Neural progenitor cell (in vitro differentiated cells): Measurements from ENCODE around the gene GLCCI1. TPM values are rescaled to one million over a fixed set of nuclear protein-coding genes. Genes with fewer than 3 reads are reported as not detected.

Source experiments
- DNase-seq: peaks from one replicate; pipeline ENCODE4 v3.0.0-alpha.2; 2016; ENCODE audit warnings: low spot score
- H2AFZ ChIP-seq: fragments of 200-600 bp; sonication (generic); replicated peaks from 2 replicates; pipeline ENCODE4 v1.6.1; 2016; ENCODE audit warnings: antibody characterized with exemption
- H3F3A ChIP-seq: fragments of 200-600 bp; sonication (generic); 2 replicates; pipeline ENCODE4 v1.6.1; 2016; ENCODE audit warnings: antibody characterized with exemption, low read depth
- H3K27ac ChIP-seq: fragments of 200-600 bp; sonication (generic); 2 replicates; pipeline ENCODE4 v1.5.1; 2016; ENCODE audit warnings: mild to moderate bottlenecking
- H3K27me3 ChIP-seq: fragments of 200-600 bp; sonication (generic); 2 replicates; pipeline ENCODE4 v1.6.1; 2016; ENCODE audit warnings: mild to moderate bottlenecking, moderate library complexity
- H3K36me3 ChIP-seq: fragments of 200-600 bp; sonication (generic); 2 replicates; pipeline ENCODE4 v1.5.1; 2016
- H3K4me1 ChIP-seq: fragments of 200-600 bp; sonication (generic); 2 replicates; pipeline ENCODE4 v1.6.1; 2016; ENCODE audit warnings: mixed run types
- H3K4me2 ChIP-seq: fragments of 200-600 bp; sonication (generic); 2 replicates; pipeline ENCODE4 v1.6.1; 2016
- H3K4me3 ChIP-seq: fragments of 200-600 bp; sonication (generic); 2 replicates; pipeline ENCODE4 v1.5.1; 2016
- H3K79me2 ChIP-seq: fragments of 200-600 bp; sonication (generic); 2 replicates; pipeline ENCODE4 v1.6.1; 2016; ENCODE audit warnings: low read depth
- H3K9ac ChIP-seq: fragments of 200-600 bp; sonication (generic); 2 replicates; pipeline ENCODE4 v1.6.1; 2016
- H3K9me3 ChIP-seq: fragments of 200-600 bp; sonication (generic); 2 replicates; pipeline ENCODE4 v1.5.1; 2016; ENCODE audit warnings: low read depth
- H4K20me1 ChIP-seq: fragments of 200-600 bp; sonication (generic); 2 replicates; pipeline ENCODE4 v1.6.1; 2016; ENCODE audit warnings: low read depth
- H3K27ac Mint-ChIP-seq: 3 replicates; pipeline ENCODE4 v1.8.0; 2021; ENCODE audit warnings: mixed read lengths
- H3K27me3 Mint-ChIP-seq: 2 replicates; pipeline ENCODE4 v1.8.0; 2022; ENCODE audit warnings: low read depth, mild to moderate bottlenecking, inconsistent platforms, moderate library complexity, mixed read lengths; ENCODE audit not compliant: insufficient read depth
- H3K36me3 Mint-ChIP-seq: 3 replicates; pipeline ENCODE4 v1.8.0; 2021; ENCODE audit warnings: mixed read lengths
- H3K4me1 Mint-ChIP-seq: 3 replicates; pipeline ENCODE4 v1.8.0; 2021; ENCODE audit warnings: mixed read lengths
- H3K4me3 Mint-ChIP-seq: 3 replicates; pipeline ENCODE4 v1.8.0; 2021; ENCODE audit warnings: mild to moderate bottlenecking, moderate library complexity, mixed read lengths
- H3K9me3 Mint-ChIP-seq: 3 replicates; pipeline ENCODE4 v1.8.0; 2020; ENCODE audit warnings: mixed read lengths
- EZH2 ChIP-seq: fragments of 200-600 bp; sonication (generic); IDR thresholded peaks from 2 replicates; pipeline ENCODE4 v1.6.1; 2017; ENCODE audit warnings: antibody characterized with exemption, mild to moderate bottlenecking, moderate library complexity
- EZH2phosphoT487 ChIP-seq: fragments of 200-600 bp; sonication (generic); IDR thresholded peaks from 2 replicates; pipeline ENCODE4 v1.6.1; 2017; ENCODE audit warnings: antibody characterized with exemption
- total RNA-seq: library from RNA; depleted of rRNA; stranded (reverse); fragments of >200 nt; gene quantifications from 2 replicates; pipeline ENCODE4 v1.2.3, GENCODE V29; 2015; ENCODE audit warnings: low replicate concordance
- TF ChIP-seq, protein P1 (sequence below): fragments of 200-600 bp; sonication (generic); IDR thresholded peaks from 2 replicates; pipeline ENCODE4 v1.5.1; 2017; ENCODE audit warnings: antibody characterized with exemption, mild to moderate bottlenecking

GLCCI1 gene
- total RNA-seq, 1 donor from 2014 or later = 78.0 TPM

DNA sequence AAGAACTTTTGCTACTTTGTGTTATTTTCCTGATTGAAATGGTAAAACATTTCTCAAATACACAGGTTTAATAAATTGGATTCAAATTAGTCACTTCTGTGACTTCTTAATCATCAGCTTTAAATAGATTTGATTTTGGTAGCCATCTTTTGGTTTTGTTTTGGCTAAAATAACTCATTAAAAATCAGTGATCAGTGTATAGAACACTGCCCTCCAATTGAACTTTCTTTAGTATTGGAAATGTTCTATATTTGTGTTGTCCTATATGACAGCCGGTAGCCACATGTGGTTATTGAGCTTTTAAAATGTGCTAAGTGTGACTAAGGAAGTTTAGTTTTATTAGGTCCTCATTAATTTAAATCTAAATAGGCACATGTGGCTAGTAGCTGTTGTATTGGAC is 50.4 kb downstream of the GLCCI1 start:
- no peaks in the 10 kb centered on the region for H3F3A ChIP-seq
- TF ChIP-seq, protein P1, sequence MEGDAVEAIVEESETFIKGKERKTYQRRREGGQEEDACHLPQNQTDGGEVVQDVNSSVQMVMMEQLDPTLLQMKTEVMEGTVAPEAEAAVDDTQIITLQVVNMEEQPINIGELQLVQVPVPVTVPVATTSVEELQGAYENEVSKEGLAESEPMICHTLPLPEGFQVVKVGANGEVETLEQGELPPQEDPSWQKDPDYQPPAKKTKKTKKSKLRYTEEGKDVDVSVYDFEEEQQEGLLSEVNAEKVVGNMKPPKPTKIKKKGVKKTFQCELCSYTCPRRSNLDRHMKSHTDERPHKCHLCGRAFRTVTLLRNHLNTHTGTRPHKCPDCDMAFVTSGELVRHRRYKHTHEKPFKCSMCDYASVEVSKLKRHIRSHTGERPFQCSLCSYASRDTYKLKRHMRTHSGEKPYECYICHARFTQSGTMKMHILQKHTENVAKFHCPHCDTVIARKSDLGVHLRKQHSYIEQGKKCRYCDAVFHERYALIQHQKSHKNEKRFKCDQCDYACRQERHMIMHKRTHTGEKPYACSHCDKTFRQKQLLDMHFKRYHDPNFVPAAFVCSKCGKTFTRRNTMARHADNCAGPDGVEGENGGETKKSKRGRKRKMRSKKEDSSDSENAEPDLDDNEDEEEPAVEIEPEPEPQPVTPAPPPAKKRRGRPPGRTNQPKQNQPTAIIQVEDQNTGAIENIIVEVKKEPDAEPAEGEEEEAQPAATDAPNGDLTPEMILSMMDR = no peak
- TF ChIP-seq EZH2phosphoT487 = no peak
- no peak for TF ChIP-seq EZH2

GRCh38 chr7:8022628-8023027 is 54.0 kb downstream of the GLCCI1 start:
- Histone ChIP-seq H3K36me3 (peaks cover 47% of the 10 kb centered on the region), H3K4me3 (no peak overlapping the region), H3K9ac (no peak overlapping the region), H3K4me2 (no peak overlapping the region), H3K79me2 (no peaks in the 10 kb centered on the region), H3K9me3 (no peaks in the 10 kb centered on the region), H4K20me1 (no peaks in the 10 kb centered on the region), H2AFZ (no peak overlapping the region), H3K27ac (no peak overlapping the region), H3K4me1 (no peaks in the 10 kb centered on the region), H3K27me3 (no peaks in the 10 kb centered on the region), H3F3A (no peaks in the 10 kb centered on the region)
- TF ChIP-seq, protein P1 = no peak
- TF ChIP-seq EZH2 = no peak
- no peak for TF ChIP-seq EZH2phosphoT487
- Mint-ChIP-seq H3K36me3 (peaks cover 50% of the 10 kb centered on the region), H3K27ac (no peak overlapping the region), H3K9me3 (peaks cover 33% of the 10 kb centered on the region), H3K4me1 (no peaks in the 10 kb centered on the region), H3K4me3 (no peak overlapping the region), H3K27me3 (no peaks in the 10 kb centered on the region)
- DNase-seq = no peak

More for the DNA sequence above, 50.4 kb downstream of the GLCCI1 start:
- H3K4me1 ChIP-seq = no peaks in the 10 kb centered on the region
- H3K27ac Mint-ChIP-seq = no peak overlapping the region
- no peaks in the 10 kb centered on the region for H4K20me1 ChIP-seq
- H3K27ac ChIP-seq = no peak overlapping the region
- DNase-seq = no peak
- no peak overlapping the region for H3K9ac ChIP-seq
- H3K36me3 Mint-ChIP-seq = peaks cover 28% of the 10 kb centered on the region
- H3K4me1 Mint-ChIP-seq = no peaks in the 10 kb centered on the region
- no peaks in the 10 kb centered on the region for H3K27me3 Mint-ChIP-seq
- no peak overlapping the region for H3K4me2 ChIP-seq
- H2AFZ ChIP-seq = no peak overlapping the region
- H3K27me3 ChIP-seq = no peaks in the 10 kb centered on the region
- no peak overlapping the region for H3K4me3 ChIP-seq
- H3K36me3 ChIP-seq = peaks cover 17% of the 10 kb centered on the region
- H3K9me3 Mint-ChIP-seq = peaks cover 3% of the 10 kb centered on the region
- H3K79me2 ChIP-seq = no peaks in the 10 kb centered on the region
- no peak overlapping the region for H3K4me3 Mint-ChIP-seq
- no peaks in the 10 kb centered on the region for H3K9me3 ChIP-seq

- peaks cover 34% of the 10 kb centered on the region for H3K36me3 Mint-ChIP-seq
- Histone ChIP-seq H4K20me1 (no peaks in the 10 kb centered on the region), H3F3A (peaks cover 17% of the 10 kb centered on the region), H3K79me2 (no peaks in the 10 kb centered on the region), H3K4me3 (no peak overlapping the region), H2AFZ (no peak overlapping the region), H3K27me3 (no peaks in the 10 kb centered on the region), H3K4me1 (no peaks in the 10 kb centered on the region), H3K36me3 (no peaks in the 10 kb centered on the region), H3K27ac (no peak overlapping the region), H3K9me3 (no peaks in the 10 kb centered on the region), H3K4me2 (no peak overlapping the region), H3K9ac (no peak overlapping the region)
- H3K4me1 Mint-ChIP-seq = no peaks in the 10 kb centered on the region
- peaks cover 4% of the 10 kb centered on the region for H3K27me3 Mint-ChIP-seq
- H3K27ac Mint-ChIP-seq = no peak overlapping the region
- no peak overlapping the region for H3K4me3 Mint-ChIP-seq
- TF ChIP-seq EZH2phosphoT487 (no peak), EZH2 (no peak)
- TF ChIP-seq, protein P1 = no peak
- peaks cover 17% of the 10 kb centered on the region for H3K9me3 Mint-ChIP-seq
- no peak for DNase-seq
Observed at GRCh38 chr7:8035192-8035591, 66.6 kb downstream of the GLCCI1 start.
